K562 (cell line): ENCODE measurements around the gene BEST4. TPM values are rescaled to one million over a fixed set of nuclear protein-coding genes. Genes with fewer than 3 reads are reported as not detected.

Experiments
- ARID1B ChIP-seq: fragments of 450-650 bp; IDR thresholded peaks from 2 replicates; pipeline ENCODE4 v1.6.1; 2016; ENCODE audit warnings: antibody characterized with exemption, mild to moderate bottlenecking, inconsistent platforms
- E2F5 ChIP-seq: sonication (generic); formaldehyde crosslinking; IDR thresholded peaks from 2 replicates; pipeline ENCODE4 v1.8.0; 2022; ENCODE audit warnings: mild to moderate bottlenecking, missing genetic modification reagents
- ETV1 ChIP-seq: fragments of 450-650 bp; conservative IDR thresholded peaks from 2 replicates; pipeline ENCODE4 v1.6.1; 2016; ENCODE audit warnings: missing genetic modification characterization, control low read depth, low read depth, missing compliant biosample characterization
- ETV5 ChIP-seq: sonication (generic); formaldehyde crosslinking; IDR thresholded peaks from 2 replicates; pipeline ENCODE4 v1.4.0; 2020; ENCODE audit warnings: low read depth, mild to moderate bottlenecking, missing genetic modification reagents
- FOXK2 ChIP-seq, 2 experiments: fragments of 450-650 bp; IDR thresholded peaks in 1 of 2; conservative IDR thresholded peaks in 1 of 2; 2 replicates each; pipeline ENCODE4 v1.6.1; 2016; ENCODE audit warnings: low read depth in 2 of 2, mild to moderate bottlenecking in 1 of 2
- MAFK ChIP-seq: IDR thresholded peaks from 2 replicates; pipeline ENCODE4 v1.6.1; 2011; ENCODE audit warnings: low read length, improper control_type of control experiment
- NKRF ChIP-seq: fragments of 450-650 bp; IDR thresholded peaks from 2 replicates; pipeline ENCODE4 v1.6.1; 2016; ENCODE audit warnings: borderline replicate concordance
- POLR2A ChIP-seq: fragments of 450-650 bp; conservative IDR thresholded peaks from 2 replicates; pipeline ENCODE4 v1.6.1; 2016
- RB1 ChIP-seq: fragments of 450-650 bp; IDR thresholded peaks from 2 replicates; pipeline ENCODE4 v1.6.1; 2017; ENCODE audit warnings: low read depth, mild to moderate bottlenecking
- SFPQ ChIP-seq: fragments of 200-400 bp; formaldehyde crosslinking; IDR thresholded peaks from 2 replicates; pipeline ENCODE4 v1.6.1; 2017; ENCODE audit warnings: mild to moderate bottlenecking, low read depth, low read length, moderate library complexity
- SMAD4 ChIP-seq: fragments of 250-450 bp; sonication (Bioruptor Pico); conservative IDR thresholded peaks from 2 replicates; pipeline ENCODE4 v1.8.0; 2021; ENCODE audit warnings: inconsistent platforms, mild to moderate bottlenecking, moderate library complexity
- TBP ChIP-seq: optimal IDR thresholded peaks from 2 replicates; pipeline ENCODE3; 2011; ENCODE audit warnings: low read depth, low read length, improper control_type of control experiment
- THAP7 ChIP-seq: fragments of 250-450 bp; sonication (Bioruptor Pico); IDR thresholded peaks from 2 replicates; pipeline ENCODE4 v1.5.0; 2021
- U2AF2 ChIP-seq: fragments of 200-400 bp; formaldehyde crosslinking; optimal IDR thresholded peaks from 2 replicates; pipeline ENCODE3; 2017; ENCODE audit warnings: low read depth, mild to moderate bottlenecking, low read length
- XRCC5 ChIP-seq: fragments of 200-400 bp; formaldehyde crosslinking; IDR thresholded peaks from 2 replicates; pipeline ENCODE4 v1.6.1; 2017; ENCODE audit warnings: low read depth, mild to moderate bottlenecking, low read length
- ZBTB12 ChIP-seq: fragments of 250-450 bp; sonication (Bioruptor Pico); IDR thresholded peaks from 2 replicates; pipeline ENCODE4 v1.4.0; 2020
- ZFP30 ChIP-seq: fragments of 250-450 bp; sonication (Bioruptor Pico); IDR thresholded peaks from 2 replicates; pipeline ENCODE4 v1.8.0; 2022; ENCODE audit warnings: moderate library complexity, mild to moderate bottlenecking, inconsistent platforms, borderline replicate concordance
- ZNF224 ChIP-seq: sonication (generic); formaldehyde crosslinking; IDR thresholded peaks from 2 replicates; pipeline ENCODE4 v1.8.0; 2022; ENCODE audit warnings: mild to moderate bottlenecking, missing genetic modification reagents
- ZNF586 ChIP-seq: fragments of 450-650 bp; formaldehyde crosslinking; conservative IDR thresholded peaks from 2 replicates; pipeline ENCODE4 v1.4.0; 2020; ENCODE audit warnings: mild to moderate bottlenecking, moderate library complexity
- ZNF668 ChIP-seq: fragments of 250-450 bp; sonication (Bioruptor Pico); IDR thresholded peaks from 2 replicates; pipeline ENCODE4 v1.8.0; 2022; ENCODE audit warnings: mild to moderate bottlenecking, inconsistent platforms
- ZNF696 ChIP-seq: fragments of 250-450 bp; sonication (Bioruptor Pico); conservative IDR thresholded peaks from 2 replicates; pipeline ENCODE4 v1.4.0; 2020; ENCODE audit warnings: mild to moderate bottlenecking, moderate library complexity
- ZNF77 ChIP-seq: fragments of 250-450 bp; sonication (Bioruptor Pico); IDR thresholded peaks from 2 replicates; pipeline ENCODE4 v1.5.0; 2020
- polyA plus RNA-seq, 8 experiments: library from polyadenylated mRNA; depleted of rRNA in 4 of 8; stranded (reverse) in 5 of 8; unstranded in 3 of 8; fragments of >200 nt; fragmentation: Nextera tagmentation in 2 of 8; fragmentation: Illumina TruSeq in 1 of 8; extraction: Ambion mirVana in 2 of 8; extraction: Trizol in 1 of 8; gene quantifications; 2 replicates each; pipeline versions ENCODE4 v1.2.1 to v1.2.3, GENCODE V29; 2011 to 2014; ENCODE audit warnings: inconsistent platforms in 1 of 8, missing spikeins in 1 of 8
- total RNA-seq, 7 experiments: library from RNA; depleted of rRNA in 6 of 7; stranded (reverse); fragments of >200 nt in 6 of 7; fragmentation: Illumina TruSeq in 2 of 7; extraction: Trizol in 2 of 7; gene quantifications; 2 replicates each; pipeline versions ENCODE4 v1.2.1 to v1.2.3, GENCODE V29; 2011 to 2021; ENCODE audit warnings: low replicate concordance in 1 of 7

The BEST4 gene
- total and polyA plus RNA-seq, 9 of the 15 experiments (the other 6 are each of a cell fraction or from before 2014, with no cell fraction given), result 0.07 to 0.11 TPM; not detected in 7

- no peak for TF ChIP-seq NKRF
- TF ChIP-seq TBP, result peak; percentile 100
- TF ChIP-seq U2AF2, result no peak
- TF ChIP-seq ZNF696 (CRISPR knock-in tag), result peak; percentile 89
- TF ChIP-seq ZNF224 (CRISPR knock-in tag), result no peak; the same call in 1 of the 2 replicates
- 0 out of 2 replicates have a peak, but pooled peaks have one; percentile 70 for TF ChIP-seq E2F5 (CRISPR knock-in tag)
- no peak; the same call in none of the 2 replicates for TF ChIP-seq ZBTB12 (CRISPR knock-in tag)
- TF ChIP-seq ETV5 (CRISPR knock-in tag), result peak; percentile 90; the same call in 1 of the 2 replicates
- TF ChIP-seq ZNF77, result peak; percentile 91
- peak; percentile 91 for TF ChIP-seq XRCC5
- peak; percentile 95 for TF ChIP-seq ETV1 (tag)
- peak; percentile 86; the same call in 1 of the 2 replicates for TF ChIP-seq ZFP30 (CRISPR knock-in tag)
- TF ChIP-seq FOXK2 (conservative IDR thresholded peaks at IDR 0.05 in 1 of 2, IDR thresholded peaks at IDR 0.05 in 1 of 2; ENCODE audit: low read depth in 2 of 2), result peak; percentile 14 to 72; a peak in 3 of 4 replicates
- TF ChIP-seq THAP7 (CRISPR knock-in tag), result peak; percentile 86; the same call in 1 of the 2 replicates
- peak; percentile 90 for TF ChIP-seq RB1
- TF ChIP-seq ZNF586 (CRISPR knock-in tag), result peak; percentile 85
- no peak for TF ChIP-seq MAFK
- TF ChIP-seq SMAD4 (CRISPR knock-in tag), result no peak; the same call in 1 of the 2 replicates
- peak; percentile 100 for TF ChIP-seq POLR2A
- TF ChIP-seq ARID1B, result peak; percentile 49
- no peak for TF ChIP-seq SFPQ
- peak; percentile 85; the same call in 1 of the 2 replicates for TF ChIP-seq ZNF668 (CRISPR knock-in tag)
These were observed 31.8 kb upstream of the BEST4 start (continued) for GRCh38 chr1:44819608-44820327.
